ENCODE data around the gene GAB1.
"Not testable (repeated sequence)": the region's sequence is repeated elsewhere in the genome, so short reads cannot be mapped to it uniquely, and the experiment has no call there.

Gene GAB1

DNA sequence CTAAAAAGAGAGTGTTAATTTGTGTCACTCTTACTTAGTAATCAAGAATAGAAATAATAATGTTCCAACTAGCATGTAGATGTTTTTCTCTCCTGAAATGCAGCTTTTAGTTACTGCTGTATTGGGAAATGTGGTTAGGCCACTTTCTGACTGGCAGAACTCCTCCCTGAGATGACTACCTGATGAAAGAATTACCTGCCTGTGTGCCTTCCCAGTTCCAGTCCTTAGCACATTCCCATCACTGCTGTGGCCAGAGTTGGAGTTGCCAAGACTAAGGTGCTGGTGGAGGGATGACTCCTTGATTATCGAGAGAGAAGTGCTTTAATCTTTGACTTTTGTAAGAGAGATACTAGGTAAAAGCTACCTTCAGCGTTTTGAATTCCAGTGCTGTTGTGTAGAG, 9.5 kb downstream of the GAB1 start:
- H3K79me2 ChIP-seq (ENCODE audit: insufficient read depth, low read depth) = peaks cover 7% of the 10 kb centered on the region; the same call in 1 of the 2 replicates
- no peak overlapping the region for H3K27ac ChIP-seq
- no peak overlapping the region for H2AFZ ChIP-seq (ENCODE audit: low read depth)
- H3K4me1 ChIP-seq (ENCODE audit: low read depth, poor library complexity, severe bottlenecking) = peaks cover 22% of the 10 kb centered on the region
- no peaks in the 10 kb centered on the region for H4K20me1 ChIP-seq (ENCODE audit: insufficient read depth)
- TF ChIP-seq CTCF (conservative IDR thresholded peaks at IDR 0.05; ENCODE audit: low read depth, low read length) = no peak
- no peaks in the 10 kb centered on the region for H3K27me3 ChIP-seq (ENCODE audit: insufficient read depth, low read depth)
- H3K4me2 ChIP-seq = no peak overlapping the region
- no peak overlapping the region for H3K9ac ChIP-seq
- H3K36me3 ChIP-seq (ENCODE audit: insufficient read depth) = no peaks in the 10 kb centered on the region
- no peak overlapping the region for H3K4me3 ChIP-seq (IDR thresholded peaks at IDR 0.05; ENCODE audit: insufficient read depth, low read depth, low read length)

DNA sequence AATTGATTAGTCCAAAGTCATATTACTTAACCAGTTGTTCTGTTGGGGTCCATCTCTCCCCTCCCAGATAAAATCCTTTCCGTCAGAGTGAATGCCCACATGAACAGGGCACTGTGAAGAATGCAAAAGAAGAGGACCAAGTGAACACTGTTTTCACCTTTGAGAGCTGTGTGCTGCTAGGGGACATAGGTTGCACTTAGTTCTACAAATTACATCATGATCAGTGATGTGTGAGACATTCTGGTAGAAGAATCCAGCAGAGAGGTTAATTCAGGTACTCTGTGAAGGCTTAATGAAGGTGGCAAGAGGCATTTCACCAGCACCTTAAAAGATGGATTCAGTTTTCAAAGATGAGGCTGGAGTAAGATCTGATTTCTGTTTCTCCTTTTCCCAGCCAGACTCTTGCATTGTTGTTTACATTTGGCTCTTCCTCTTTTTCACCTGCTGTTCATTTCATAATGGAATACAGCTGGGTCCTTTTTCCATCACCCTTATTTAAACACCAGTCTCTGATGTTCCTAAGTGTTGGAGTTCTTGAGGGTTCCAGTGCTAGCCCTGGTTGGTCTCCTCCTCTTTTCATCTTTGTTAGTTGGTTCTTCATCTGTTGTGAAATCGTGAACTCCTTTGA, 10.9 kb downstream of the GAB1 start:
- no peaks in the 10 kb centered on the region for H3K27me3 ChIP-seq (ENCODE audit: insufficient read depth, low read depth)
- H3K36me3 ChIP-seq (ENCODE audit: insufficient read depth) = no peaks in the 10 kb centered on the region
- no peak overlapping the region for H3K4me2 ChIP-seq
- H2AFZ ChIP-seq (ENCODE audit: low read depth) = no peak overlapping the region
- peaks cover 23% of the 10 kb centered on the region for H3K4me1 ChIP-seq (ENCODE audit: low read depth, poor library complexity, severe bottlenecking)
- H3K4me3 ChIP-seq (IDR thresholded peaks at IDR 0.05; ENCODE audit: insufficient read depth, low read depth, low read length) = no peak overlapping the region
- no peak for TF ChIP-seq CTCF (conservative IDR thresholded peaks at IDR 0.05; ENCODE audit: low read depth, low read length)
- no peak overlapping the region for H3K9ac ChIP-seq
- no peaks in the 10 kb centered on the region; the same call in 1 of the 2 replicates for H3K79me2 ChIP-seq (ENCODE audit: insufficient read depth, low read depth)
- H3K27ac ChIP-seq = no peak overlapping the region
- no peaks in the 10 kb centered on the region for H4K20me1 ChIP-seq (ENCODE audit: insufficient read depth)

DNA sequence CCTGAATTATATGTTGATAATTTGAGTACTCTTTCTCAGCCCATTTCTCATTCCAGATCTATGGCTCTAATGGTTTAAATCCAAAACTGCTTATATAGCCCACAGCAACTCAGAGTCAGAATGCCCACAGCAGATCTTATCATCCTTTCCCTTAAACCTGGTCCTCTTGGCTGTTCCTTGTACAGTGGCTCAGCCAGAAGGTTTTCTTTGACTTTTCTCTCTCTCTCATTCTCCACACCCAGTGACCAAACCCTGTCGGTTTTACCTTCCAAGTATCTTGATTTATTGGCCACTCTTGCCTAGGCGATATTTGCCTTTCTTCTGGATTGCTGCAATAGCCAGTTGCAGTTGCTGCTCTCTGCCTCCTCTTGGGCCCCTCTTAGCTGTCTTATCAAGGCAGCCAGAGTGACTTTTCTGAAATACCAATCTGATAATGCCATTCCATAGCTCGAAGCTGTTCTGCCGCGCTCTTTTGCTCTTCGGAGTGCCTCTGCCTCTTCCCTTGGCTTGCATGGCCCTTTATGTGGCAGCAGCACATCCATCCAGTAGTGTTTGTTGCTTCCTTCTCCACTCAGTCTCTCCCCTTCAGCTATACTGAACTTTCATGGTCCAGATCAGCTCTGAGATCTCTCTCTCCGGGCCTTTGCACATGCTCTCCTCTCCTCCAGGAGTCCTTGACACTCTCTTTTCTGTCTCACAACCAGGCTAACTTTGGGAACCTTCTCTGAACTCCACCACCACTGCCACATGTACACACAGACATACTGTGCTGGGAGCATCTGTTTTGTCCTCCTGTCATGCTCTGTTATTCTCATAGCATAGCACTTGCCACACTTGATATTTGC, 11.8 kb downstream of the GAB1 start:
- Histone ChIP-seq H3K4me1 (ENCODE audit: low read depth, poor library complexity, severe bottlenecking) (peaks cover 26% of the 10 kb centered on the region), H3K79me2 (ENCODE audit: insufficient read depth, low read depth) (peaks cover 8% of the 10 kb centered on the region; the same call in 1 of the 2 replicates), H3K36me3 (ENCODE audit: insufficient read depth) (no peaks in the 10 kb centered on the region), H3K9ac (no peak overlapping the region), H3K4me3 (IDR thresholded peaks at IDR 0.05; ENCODE audit: insufficient read depth, low read depth, low read length) (no peak overlapping the region), H4K20me1 (ENCODE audit: insufficient read depth) (no peaks in the 10 kb centered on the region), H3K4me2 (no peak overlapping the region), H3K27ac (no peak overlapping the region), H3K27me3 (ENCODE audit: insufficient read depth, low read depth) (no peaks in the 10 kb centered on the region), H2AFZ (ENCODE audit: low read depth) (no peak overlapping the region)
- TF ChIP-seq CTCF (conservative IDR thresholded peaks at IDR 0.05; ENCODE audit: low read depth, low read length) = no peak

DNA sequence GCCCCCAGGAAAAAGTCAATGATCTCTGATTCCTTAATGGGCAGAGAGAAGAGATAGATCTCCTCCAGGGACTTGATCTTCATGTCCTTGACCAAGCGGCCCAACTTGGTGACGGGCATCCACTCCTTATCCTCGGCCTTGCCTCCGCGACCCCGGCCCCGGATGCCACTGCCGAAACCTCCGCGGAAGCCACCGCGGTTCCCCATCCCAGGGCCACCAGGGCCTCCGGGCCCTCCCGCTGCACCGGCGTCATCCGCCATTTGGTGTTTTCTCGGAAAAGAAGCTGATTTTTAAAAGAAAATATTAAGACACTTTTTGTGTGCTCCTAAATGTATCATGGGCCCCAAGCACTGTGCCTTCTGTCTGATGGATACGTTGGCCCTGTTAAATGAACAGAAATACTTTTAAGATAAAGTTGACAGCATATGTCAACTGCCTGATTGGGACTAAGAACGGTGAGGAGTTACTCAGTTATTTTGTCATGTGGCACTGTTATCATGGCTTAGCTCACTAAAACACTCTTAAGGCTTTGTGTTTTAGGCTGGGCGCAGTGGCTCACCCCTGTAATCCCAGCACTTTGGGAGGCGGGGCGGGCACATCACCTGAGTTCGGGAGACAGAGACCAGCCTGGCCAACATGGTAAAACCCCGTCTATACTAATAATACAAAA, 13.3 kb downstream of the GAB1 start:
- not testable (repeated sequence) for H3K36me3 ChIP-seq (ENCODE audit: insufficient read depth); H3K9ac ChIP-seq; H3K4me2 ChIP-seq; H4K20me1 ChIP-seq (ENCODE audit: insufficient read depth); H2AFZ ChIP-seq (ENCODE audit: low read depth); H3K4me3 ChIP-seq (IDR thresholded peaks at IDR 0.05; ENCODE audit: insufficient read depth, low read depth, low read length); H3K27ac ChIP-seq; H3K27me3 ChIP-seq (ENCODE audit: insufficient read depth, low read depth)
- H3K4me1 ChIP-seq (ENCODE audit: low read depth, poor library complexity, severe bottlenecking) = peaks cover 42% of the 10 kb centered on the region
- H3K79me2 ChIP-seq (ENCODE audit: insufficient read depth, low read depth) = peaks cover 19% of the 10 kb centered on the region; the same call in 1 of the 2 replicates

All from KMS-11 (cell line).